Measurements from ENCODE around the gene IRF2BP2.

Gene IRF2BP2

DNA sequence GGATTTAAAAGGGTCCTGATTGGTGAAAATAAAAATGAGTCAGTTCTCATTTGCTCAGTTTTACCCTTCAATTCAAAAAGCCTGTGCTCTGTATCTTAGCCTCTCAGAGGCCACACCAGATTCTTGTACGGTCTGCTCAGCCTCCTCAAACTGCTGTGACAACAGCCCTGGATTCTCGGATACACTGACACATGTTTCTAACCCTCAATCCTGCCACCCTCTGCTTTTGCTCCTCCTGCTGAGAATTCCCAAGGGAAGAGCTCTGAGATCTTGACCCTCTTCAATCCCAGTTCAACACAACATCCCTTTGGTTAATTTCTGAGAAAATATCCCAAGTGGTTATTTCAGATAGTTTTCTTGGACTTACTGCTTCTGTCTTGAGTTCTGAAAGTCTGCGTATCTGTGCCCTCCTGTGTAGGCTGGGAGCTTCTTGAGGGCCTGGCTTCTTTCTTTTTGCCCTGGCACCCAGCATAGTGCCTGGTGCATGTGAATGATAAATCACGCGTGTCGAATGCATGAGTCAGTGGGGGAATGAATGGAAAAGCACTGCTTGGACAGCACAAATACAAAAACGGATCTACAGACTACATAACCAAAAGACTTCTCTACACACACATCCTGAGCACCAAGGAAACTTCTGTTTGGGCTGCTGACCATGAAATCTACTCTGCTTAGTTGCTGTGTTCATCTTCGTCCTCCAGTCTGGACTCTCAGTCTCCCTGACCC is 24.5 kb downstream of the IRF2BP2 start:
- DNase-seq (ENCODE audit: extremely low read depth in 1 of 2, low read depth in 1 of 2): no peak

- DNase-seq (ENCODE audit: extremely low read depth in 1 of 2, low read depth in 1 of 2): no peak
These were observed 25.1 kb downstream of the IRF2BP2 start for GRCh38 chr1:234584926-234585325.

GRCh38 chr1:234584420-234584805 is 25.6 kb downstream of the IRF2BP2 start:
- no peak for DNase-seq (ENCODE audit: extremely low read depth in 1 of 2, low read depth in 1 of 2)

- no peak for DNase-seq (ENCODE audit: extremely low read depth in 1 of 2, low read depth in 1 of 2)
These were observed 26.1 kb downstream of the IRF2BP2 start for GRCh38 chr1:234583755-234584419.

- no peak for DNase-seq (ENCODE audit: extremely low read depth in 1 of 2, low read depth in 1 of 2)
These were observed 27.2 kb downstream of the IRF2BP2 start for GRCh38 chr1:234582681-234583301.

DNA sequence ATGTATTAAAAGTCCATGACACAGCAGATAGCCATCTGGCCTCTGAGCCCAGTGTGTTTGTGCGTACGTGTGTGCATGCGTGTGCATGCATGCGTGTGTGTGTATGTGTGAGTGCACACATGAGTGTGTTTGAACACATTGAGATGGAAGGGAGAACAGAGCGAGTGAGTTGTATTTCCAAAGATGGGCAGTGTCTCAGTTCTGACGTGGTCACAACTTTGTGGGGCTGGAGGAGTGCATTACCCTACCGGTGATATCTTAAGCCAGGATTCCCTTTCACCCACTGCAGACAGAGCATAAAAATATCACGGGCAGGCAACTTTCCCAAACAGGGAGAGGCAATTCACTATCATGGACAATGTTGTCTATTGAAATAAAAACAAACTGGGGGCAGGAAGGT is 27.8 kb downstream of the IRF2BP2 start:
- DNase-seq (ENCODE audit: extremely low read depth in 1 of 2, low read depth in 1 of 2): no peak

DNA sequence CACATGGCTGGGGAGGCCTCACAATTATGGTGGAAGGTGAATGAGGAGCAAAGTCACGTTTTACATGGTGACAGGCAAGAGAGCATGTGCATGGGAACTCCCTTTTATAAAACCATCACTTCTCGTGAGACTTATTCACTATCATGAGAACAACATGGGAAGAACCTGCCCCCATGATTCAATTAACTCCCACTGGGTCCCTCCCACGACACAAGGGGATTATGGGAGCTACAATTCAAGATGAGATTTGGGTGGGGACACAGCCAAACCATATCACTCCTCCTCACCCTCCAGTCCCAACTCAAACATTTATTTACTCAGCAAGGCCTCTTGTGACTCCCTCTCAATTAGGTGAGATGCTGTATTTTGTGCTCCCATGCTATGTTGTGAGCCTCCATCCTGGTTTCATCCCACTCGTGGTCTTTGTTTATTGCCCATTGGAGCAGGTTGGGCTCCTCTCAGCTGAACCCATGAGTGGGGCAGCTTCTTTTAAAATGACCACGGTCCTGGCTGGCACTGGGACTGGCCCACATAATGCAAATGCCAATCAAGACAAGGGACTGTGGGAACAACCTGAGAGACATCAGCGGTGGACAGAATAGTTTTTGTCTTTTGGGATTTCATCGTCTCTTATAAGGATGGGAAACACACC is 28.8 kb downstream of the IRF2BP2 start:
- no peak for DNase-seq (ENCODE audit: extremely low read depth in 1 of 2, low read depth in 1 of 2)

DNA sequence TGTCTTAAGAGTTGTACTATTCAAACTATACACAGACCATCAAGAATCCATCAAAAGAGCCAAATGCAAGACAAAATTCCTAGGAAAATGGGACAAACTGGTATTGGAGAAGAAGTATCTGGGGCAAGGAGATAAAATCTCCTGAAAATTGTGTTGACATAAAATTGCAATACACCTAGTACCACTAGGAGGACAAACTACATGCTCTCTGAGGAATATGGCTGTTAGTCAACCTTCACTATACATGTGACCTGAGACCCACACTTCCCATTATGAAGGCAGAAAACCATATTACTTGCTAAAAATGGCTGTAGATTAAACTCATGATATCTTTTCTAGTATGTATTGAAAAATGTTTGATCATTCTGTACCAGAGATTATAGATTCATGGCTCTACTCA is 30.0 kb downstream of the IRF2BP2 start:
- no peak for DNase-seq (ENCODE audit: extremely low read depth in 1 of 2, low read depth in 1 of 2)

DNA sequence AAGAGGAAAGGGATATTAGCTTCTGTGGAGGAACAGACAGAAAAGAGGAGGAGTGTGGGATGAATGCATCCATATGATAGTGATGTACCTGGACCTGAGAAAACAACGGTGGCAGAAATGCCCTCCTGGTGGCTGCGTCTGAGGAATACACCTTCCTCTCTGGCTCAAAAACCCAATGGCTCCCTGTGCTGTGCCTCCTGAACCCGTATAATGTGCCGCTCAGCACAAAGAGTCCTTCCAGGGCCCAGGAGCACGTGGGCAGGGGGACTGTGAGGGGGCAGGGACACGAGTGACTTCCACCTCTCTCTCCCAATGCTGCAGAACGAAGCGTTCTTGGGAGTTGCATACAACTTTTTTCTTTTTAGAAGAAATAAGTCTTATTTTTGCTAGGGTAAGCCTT is 31.2 kb downstream of the IRF2BP2 start:
- DNase-seq (ENCODE audit: extremely low read depth in 1 of 2, low read depth in 1 of 2): no peak

DNA sequence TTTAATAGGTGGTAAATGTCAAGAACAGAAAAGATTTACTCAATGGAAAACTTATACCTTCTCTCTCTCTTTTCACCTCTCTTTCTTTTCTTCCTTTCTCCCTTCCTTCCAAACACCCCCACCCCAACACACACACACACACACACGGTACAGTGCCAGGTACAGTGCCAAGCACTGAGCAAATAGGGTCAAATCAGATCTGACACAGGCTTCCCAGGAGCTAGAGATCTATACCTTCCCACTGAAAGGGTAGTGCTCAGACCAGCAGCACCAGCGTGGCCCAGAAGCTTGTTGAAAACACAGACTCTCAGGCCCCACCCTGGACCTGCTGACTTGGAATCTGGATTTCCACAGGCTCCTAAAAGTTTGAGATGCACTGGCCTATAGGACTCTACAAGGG is 31.9 kb downstream of the IRF2BP2 start:
- no peak for DNase-seq (ENCODE audit: extremely low read depth in 1 of 2, low read depth in 1 of 2)

GRCh38 chr1:234573711-234574299 is 36.2 kb downstream of the IRF2BP2 start:
- DNase-seq (ENCODE audit: extremely low read depth in 1 of 2, low read depth in 1 of 2): no peak

DNA sequence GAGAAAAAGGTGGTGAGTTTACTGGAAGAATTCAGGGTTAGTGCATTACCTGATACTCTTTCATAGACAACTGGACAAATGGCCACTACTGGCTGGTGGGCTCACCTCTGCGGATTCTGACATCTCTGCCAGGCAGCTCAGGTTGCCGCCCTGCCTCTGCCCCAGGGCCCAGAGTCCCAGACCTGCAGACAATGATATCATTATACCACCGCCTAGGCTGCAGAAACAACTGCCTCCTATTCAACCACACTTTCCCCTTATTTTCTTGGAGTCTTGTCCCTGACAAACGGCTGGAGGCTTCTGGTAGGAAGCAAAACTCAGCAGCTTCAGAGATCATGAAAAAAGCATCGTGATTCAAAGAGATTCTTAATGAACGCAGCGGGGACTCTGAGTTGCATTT is 37.0 kb downstream of the IRF2BP2 start:
- no peak for DNase-seq (ENCODE audit: extremely low read depth in 1 of 2, low read depth in 1 of 2)

- no peak for DNase-seq (ENCODE audit: extremely low read depth in 1 of 2, low read depth in 1 of 2)
These were observed 38.3 kb downstream of the IRF2BP2 start for GRCh38 chr1:234571702-234572101.

DNA sequence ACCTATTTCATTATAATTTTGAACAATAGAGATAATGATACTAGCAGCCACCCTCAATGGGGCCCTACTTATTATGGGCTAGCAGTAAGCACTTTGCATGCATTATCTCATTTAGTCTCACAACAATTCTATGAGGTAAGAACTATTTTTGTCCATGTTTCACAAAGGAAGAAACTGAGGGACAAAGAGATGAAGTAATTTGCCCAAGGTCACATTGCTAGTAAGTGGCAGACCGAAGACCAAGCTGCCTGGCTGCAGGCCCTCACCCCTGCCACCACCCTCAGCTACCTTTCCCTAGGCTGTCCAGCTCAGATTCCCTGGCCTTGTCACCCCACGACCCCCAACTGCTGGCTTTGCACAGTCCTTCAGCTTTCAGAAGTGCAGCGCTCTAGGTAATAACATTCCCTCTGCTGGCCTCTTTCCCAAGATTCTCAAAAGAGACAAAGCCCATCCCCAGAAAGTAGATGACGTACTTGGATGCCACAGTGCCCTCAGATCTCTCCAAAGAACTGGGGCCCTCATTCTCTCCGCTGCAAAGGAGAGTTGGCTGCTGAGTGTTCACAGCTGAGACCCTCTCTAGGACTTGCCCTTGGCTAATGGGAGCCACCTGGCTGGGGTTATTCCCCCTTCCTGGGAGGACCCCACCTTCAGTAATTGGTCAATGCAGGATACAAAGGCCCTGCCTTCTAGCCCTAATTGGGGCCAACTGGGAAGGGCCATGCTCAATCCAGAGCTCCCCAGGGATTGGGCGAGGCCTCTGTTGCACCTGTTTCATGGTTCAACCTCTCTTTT is 39.5 kb downstream of the IRF2BP2 start:
- DNase-seq (ENCODE audit: extremely low read depth in 1 of 2, low read depth in 1 of 2): no peak

- no peak for DNase-seq (ENCODE audit: extremely low read depth in 1 of 2, low read depth in 1 of 2)
These were observed 41.6 kb downstream of the IRF2BP2 start for GRCh38 chr1:234568345-234568744.

- no peak for DNase-seq (ENCODE audit: extremely low read depth in 1 of 2, low read depth in 1 of 2)
These were observed 44.8 kb downstream of the IRF2BP2 start for GRCh38 chr1:234565132-234565531.

DNA sequence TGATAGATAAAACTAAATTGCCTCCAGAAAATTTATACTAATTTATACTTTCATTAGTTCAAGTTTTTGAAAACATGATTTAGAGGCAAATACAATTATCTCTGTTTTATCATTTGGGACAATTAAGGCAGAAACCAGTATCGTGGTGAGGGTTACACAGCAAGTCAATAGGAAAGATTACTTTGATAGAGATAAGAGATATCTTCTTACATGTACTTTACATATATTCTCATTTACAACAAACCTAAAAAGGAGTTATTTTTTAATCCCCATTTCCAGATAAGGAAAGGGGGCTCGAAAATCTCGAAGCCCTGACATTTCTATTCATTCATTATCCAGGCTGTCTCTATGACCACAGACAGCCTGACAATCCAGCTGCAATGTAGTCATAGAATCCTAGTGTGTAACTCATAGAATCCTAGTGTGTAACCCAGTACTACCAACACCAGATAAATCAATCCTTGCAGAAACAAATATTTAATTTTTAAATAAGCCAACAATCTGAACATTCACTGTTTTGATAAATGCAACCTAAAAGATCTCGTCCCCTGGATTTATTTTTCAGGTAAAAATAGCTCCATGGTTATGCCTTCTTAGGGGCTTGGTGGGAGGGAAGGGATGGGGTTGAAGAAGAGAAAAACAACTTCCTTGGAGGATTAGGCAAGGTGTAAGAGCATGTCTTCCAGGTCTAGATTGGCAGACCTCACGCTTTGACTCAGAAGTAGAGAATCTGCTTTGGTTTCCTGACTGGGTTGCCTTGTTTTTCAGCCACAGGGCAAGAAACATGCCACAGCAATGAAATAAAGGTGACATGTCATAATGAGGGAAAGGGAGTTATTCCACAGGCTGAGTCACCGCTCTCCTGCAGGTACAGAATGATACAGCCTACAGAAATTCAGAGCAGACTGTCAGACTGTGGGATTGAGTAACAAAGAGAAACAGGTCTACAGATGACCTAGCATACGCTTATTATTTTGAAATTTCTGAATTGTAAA is 45.6 kb downstream of the IRF2BP2 start:
- DNase-seq (ENCODE audit: extremely low read depth in 1 of 2, low read depth in 1 of 2): no peak

DNA sequence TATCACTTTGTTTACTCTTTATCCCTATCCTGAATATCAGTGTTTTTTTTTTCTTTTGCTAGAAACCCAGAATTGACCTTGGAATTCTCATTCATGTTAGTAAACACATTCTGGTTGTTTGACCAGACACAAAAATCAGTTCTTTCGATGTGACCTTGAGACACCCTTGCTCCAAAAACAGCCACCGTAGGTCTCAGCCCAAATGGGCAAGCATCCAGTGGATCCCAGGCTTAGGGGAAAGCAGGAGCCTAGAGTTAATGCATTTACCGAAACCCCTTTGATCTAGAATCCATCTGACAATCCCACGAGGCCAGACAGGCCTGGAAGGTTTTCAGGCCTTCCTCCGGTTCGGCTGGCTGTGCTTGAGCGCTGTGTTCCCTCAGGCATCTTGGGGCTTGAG is 47.6 kb downstream of the IRF2BP2 start:
- DNase-seq (ENCODE audit: extremely low read depth in 1 of 2, low read depth in 1 of 2): no peak

DNA sequence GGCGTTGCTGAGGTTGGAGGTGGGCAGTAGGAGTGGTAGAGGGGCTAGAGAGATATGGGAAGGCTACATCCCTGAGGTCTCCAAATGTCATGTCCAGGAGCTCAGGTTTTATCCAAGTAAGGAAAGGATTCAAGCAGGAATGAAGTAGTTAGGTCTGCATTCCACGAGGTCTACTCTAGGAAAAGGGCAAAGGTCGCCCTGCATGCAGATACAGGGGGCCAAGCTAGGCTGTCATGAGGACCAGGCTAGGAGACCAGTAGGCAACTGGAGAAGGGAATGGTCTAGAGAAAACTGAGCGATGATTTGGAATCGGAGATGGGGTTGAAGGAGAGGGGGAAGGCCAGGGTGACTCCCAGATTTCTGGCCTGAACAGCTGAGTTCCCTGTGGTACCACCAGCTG is 48.7 kb downstream of the IRF2BP2 start:
- no peak for DNase-seq (ENCODE audit: extremely low read depth in 1 of 2, low read depth in 1 of 2)

All from stimulated activated CD8-positive, alpha-beta memory T cell treated with anti-CD3 and anti-CD28 coated beads, Interleukin-7, amount 100 ng/mL, for 48 hours (primary cell).